Measurements from ENCODE around the gene SORCS3. TPM values are rescaled to one million over a fixed set of nuclear protein-coding genes. Genes with fewer than 3 reads are reported as not detected.

The SORCS3 gene
- total RNA-seq, 1 experiment from 2014 or later = not detected

DNA sequence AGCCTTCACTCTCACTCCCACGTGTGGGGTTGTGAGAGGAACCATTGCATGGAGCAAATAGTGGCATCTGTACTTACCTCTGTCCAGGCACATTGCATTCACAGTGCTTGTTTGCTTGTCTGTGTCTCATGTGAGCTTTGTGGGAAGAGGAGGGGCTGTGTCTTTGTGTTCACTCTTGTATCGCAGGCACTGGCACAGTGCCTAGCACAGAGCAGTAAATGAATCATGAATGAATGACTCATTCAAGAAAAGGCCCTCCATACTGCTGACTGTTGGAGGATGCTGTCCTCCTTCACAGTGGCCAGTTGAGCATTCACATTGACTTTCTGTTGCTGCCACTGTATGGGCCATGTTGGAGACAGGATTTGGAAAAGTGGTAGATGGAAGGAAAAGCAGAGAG is 125.3 kb downstream of the SORCS3 start:
- Histone ChIP-seq H3K27ac (ENCODE audit: low read length) (no peak overlapping the region), H3K36me3 (ENCODE audit: control insufficient read depth, insufficient read depth, low read length) (no peaks in the 10 kb centered on the region), H3K4me1 (ENCODE audit: control insufficient read depth, insufficient read depth, low read length) (no peaks in the 10 kb centered on the region), H3K27me3 (ENCODE audit: control insufficient read depth, insufficient read depth, low read length) (no peaks in the 10 kb centered on the region), H3K4me3 (ENCODE audit: low read depth in 2 of 2, low read length in 2 of 2) (no peak overlapping the region), H3K9me3 (ENCODE audit: control insufficient read depth, insufficient read depth, low read depth, low read length) (no peaks in the 10 kb centered on the region)
- ATAC-seq (no peak), DNase-seq (ENCODE audit: low read depth, low spot score) (no peak)
- BruUV-seq (replicated peaks) = no TSS peak
- CTCF ChIA-PET = no interaction called here
- intact Hi-C loops (cut with micrococcal nuclease; ENCODE audit: unreplicated experiment) = no loop called here
- in situ Hi-C loops (cut with HindIII; ENCODE audit: low pct_unique_long_range_greater_than_20kb, low sequenced_read_pairs) = no loop called here
- POLR2A ChIA-PET = no interaction called here
- TF ChIP-seq SIN3A (IDR thresholded peaks at IDR 0.05; ENCODE audit: borderline replicate concordance, insufficient read depth, low read depth, low read length) = no peak
- TF ChIP-seq POLR2AphosphoS5 (IDR thresholded peaks at IDR 0.05; ENCODE audit: low read depth, low read length) = no peak
- TF ChIP-seq, protein P1, sequence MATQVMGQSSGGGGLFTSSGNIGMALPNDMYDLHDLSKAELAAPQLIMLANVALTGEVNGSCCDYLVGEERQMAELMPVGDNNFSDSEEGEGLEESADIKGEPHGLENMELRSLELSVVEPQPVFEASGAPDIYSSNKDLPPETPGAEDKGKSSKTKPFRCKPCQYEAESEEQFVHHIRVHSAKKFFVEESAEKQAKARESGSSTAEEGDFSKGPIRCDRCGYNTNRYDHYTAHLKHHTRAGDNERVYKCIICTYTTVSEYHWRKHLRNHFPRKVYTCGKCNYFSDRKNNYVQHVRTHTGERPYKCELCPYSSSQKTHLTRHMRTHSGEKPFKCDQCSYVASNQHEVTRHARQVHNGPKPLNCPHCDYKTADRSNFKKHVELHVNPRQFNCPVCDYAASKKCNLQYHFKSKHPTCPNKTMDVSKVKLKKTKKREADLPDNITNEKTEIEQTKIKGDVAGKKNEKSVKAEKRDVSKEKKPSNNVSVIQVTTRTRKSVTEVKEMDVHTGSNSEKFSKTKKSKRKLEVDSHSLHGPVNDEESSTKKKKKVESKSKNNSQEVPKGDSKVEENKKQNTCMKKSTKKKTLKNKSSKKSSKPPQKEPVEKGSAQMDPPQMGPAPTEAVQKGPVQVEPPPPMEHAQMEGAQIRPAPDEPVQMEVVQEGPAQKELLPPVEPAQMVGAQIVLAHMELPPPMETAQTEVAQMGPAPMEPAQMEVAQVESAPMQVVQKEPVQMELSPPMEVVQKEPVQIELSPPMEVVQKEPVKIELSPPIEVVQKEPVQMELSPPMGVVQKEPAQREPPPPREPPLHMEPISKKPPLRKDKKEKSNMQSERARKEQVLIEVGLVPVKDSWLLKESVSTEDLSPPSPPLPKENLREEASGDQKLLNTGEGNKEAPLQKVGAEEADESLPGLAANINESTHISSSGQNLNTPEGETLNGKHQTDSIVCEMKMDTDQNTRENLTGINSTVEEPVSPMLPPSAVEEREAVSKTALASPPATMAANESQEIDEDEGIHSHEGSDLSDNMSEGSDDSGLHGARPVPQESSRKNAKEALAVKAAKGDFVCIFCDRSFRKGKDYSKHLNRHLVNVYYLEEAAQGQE (IDR thresholded peaks at IDR 0.05; ENCODE audit: insufficient read depth in 1 of 2, low read depth in 2 of 2, low read length in 1 of 2) = no peak
- no peak for TF ChIP-seq TCF7L2 (IDR thresholded peaks at IDR 0.05; ENCODE audit: low read depth, low read length)
- no peak for TF ChIP-seq CTCF (IDR thresholded peaks at IDR 0.05)

DNA sequence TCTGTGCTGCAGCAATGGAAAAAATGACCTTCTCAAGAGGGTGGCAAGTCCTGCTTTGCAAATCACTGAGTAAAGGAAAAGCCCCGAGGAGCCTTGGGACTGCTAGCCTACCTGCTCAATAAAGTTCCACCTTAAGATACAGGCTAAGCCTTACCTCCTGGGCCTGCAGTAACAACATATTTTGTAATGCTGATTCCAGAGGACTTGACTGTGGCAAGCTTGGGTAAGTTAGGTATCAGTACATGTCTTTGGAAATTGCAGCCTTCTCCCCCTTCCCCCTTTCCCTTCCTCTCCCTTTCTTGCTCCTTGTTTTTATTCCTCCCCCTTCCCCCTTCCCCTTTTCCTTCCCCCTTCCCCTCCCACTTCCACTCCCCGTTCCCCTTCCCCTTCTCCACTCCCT is 126.2 kb downstream of the SORCS3 start:
- in situ Hi-C loops (cut with HindIII; ENCODE audit: low pct_unique_long_range_greater_than_20kb, low sequenced_read_pairs) = no loop called here
- H3K4me3 ChIP-seq (ENCODE audit: low read depth in 2 of 2, low read length in 2 of 2) = no peak overlapping the region
- TF ChIP-seq, protein P1 (IDR thresholded peaks at IDR 0.05; ENCODE audit: insufficient read depth in 1 of 2, low read depth in 2 of 2, low read length in 1 of 2) = no peak
- no peak; the same call in 1 of the 2 replicates for TF ChIP-seq CTCF (IDR thresholded peaks at IDR 0.05)
- no peak for TF ChIP-seq TCF7L2 (IDR thresholded peaks at IDR 0.05; ENCODE audit: low read depth, low read length)
- TF ChIP-seq POLR2AphosphoS5 (IDR thresholded peaks at IDR 0.05; ENCODE audit: low read depth, low read length) = no peak
- TF ChIP-seq SIN3A (IDR thresholded peaks at IDR 0.05; ENCODE audit: borderline replicate concordance, insufficient read depth, low read depth, low read length) = no peak
- BruUV-seq (replicated peaks) = no TSS peak
- H3K27me3 ChIP-seq (ENCODE audit: control insufficient read depth, insufficient read depth, low read length) = no peaks in the 10 kb centered on the region
- H3K9me3 ChIP-seq (ENCODE audit: control insufficient read depth, insufficient read depth, low read depth, low read length) = no peaks in the 10 kb centered on the region
- no peak overlapping the region for H3K27ac ChIP-seq (ENCODE audit: low read length)
- intact Hi-C loops (cut with micrococcal nuclease; ENCODE audit: unreplicated experiment) = no loop called here
- ChIA-PET POLR2A (interaction anchor here (0.7 kb wide), 1 partner anchor 1066 kb away, joined by 3 read pairs; no protein-coding TSS in a partner anchor), CTCF (no interaction called here)
- H3K4me1 ChIP-seq (ENCODE audit: control insufficient read depth, insufficient read depth, low read length) = no peaks in the 10 kb centered on the region
- ATAC-seq (no peak), DNase-seq (ENCODE audit: low read depth, low spot score) (no peak)
- H3K36me3 ChIP-seq (ENCODE audit: control insufficient read depth, insufficient read depth, low read length) = no peaks in the 10 kb centered on the region
